Measurements from ENCODE around the gene NUSAP1. TPM values are rescaled to one million over a fixed set of nuclear protein-coding genes. Genes with fewer than 3 reads are reported as not detected.

NUSAP1 gene
- total and polyA plus RNA-seq, 10 of the 15 experiments (the other 5 are each of a cell fraction or from before 2014, with no cell fraction given) = 158 to 315 (median 229) TPM

DNA sequence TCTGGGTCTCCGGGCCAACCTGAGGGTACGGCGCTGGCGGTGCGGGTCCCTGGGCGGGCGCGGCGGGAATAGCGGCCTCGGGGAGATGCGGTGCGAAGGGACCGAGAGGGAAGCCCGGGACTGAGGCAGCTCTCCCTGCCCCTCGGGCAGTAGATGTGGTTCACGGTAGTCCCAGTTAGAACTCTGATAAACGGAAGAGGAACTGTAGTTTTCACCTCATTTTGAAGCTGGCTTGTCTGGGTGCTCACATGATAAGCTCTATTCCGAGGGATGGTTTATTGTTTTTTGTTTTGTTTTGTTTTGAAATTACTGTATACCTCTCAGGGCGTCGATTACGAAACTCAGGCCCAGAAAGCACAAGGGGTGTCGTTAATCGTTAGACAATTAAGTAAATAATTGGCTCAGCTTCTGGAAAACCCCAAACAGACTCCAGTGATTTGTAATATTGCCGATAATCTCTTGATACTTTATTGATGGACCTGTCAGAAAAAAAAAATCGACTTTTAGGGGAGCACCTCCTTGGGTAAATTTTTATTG, 413 bp downstream of the NUSAP1 start (continued):
- TF ChIP-seq, protein P1, sequence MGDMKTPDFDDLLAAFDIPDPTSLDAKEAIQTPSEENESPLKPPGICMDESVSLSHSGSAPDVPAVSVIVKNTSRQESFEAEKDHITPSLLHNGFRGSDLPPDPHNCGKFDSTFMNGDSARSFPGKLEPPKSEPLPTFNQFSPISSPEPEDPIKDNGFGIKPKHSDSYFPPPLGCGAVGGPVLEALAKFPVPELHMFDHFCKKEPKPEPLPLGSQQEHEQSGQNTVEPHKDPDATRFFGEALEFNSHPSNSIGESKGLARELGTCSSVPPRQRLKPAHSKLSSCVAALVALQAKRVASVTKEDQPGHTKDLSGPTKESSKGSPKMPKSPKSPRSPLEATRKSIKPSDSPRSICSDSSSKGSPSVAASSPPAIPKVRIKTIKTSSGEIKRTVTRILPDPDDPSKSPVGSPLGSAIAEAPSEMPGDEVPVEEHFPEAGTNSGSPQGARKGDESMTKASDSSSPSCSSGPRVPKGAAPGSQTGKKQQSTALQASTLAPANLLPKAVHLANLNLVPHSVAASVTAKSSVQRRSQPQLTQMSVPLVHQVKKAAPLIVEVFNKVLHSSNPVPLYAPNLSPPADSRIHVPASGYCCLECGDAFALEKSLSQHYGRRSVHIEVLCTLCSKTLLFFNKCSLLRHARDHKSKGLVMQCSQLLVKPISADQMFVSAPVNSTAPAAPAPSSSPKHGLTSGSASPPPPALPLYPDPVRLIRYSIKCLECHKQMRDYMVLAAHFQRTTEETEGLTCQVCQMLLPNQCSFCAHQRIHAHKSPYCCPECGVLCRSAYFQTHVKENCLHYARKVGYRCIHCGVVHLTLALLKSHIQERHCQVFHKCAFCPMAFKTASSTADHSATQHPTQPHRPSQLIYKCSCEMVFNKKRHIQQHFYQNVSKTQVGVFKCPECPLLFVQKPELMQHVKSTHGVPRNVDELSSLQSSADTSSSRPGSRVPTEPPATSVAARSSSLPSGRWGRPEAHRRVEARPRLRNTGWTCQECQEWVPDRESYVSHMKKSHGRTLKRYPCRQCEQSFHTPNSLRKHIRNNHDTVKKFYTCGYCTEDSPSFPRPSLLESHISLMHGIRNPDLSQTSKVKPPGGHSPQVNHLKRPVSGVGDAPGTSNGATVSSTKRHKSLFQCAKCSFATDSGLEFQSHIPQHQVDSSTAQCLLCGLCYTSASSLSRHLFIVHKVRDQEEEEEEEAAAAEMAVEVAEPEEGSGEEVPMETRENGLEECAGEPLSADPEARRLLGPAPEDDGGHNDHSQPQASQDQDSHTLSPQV (IDR thresholded peaks at IDR 0.05) = no peak
- TF ChIP-seq NFYB (IDR thresholded peaks at IDR 0.05; ENCODE audit: insufficient read depth, low read depth, low read length) (no peak), ZNF384 (IDR thresholded peaks at IDR 0.05; ENCODE audit: borderline replicate concordance, low read depth, low read length) (no peak), NR2C2 (IDR thresholded peaks at IDR 0.05; ENCODE audit: borderline replicate concordance, control insufficient read depth, insufficient read length, low read depth) (no peak), SUZ12 (IDR thresholded peaks at IDR 0.05; ENCODE audit: unreplicated experiment) (no peak), RAD51 (IDR thresholded peaks at IDR 0.05) (peak; percentile 51; the same call in 1 of the 2 replicates), SREBF1 (IDR thresholded peaks at IDR 0.05; ENCODE audit: low read length) (no peak), SMAD1 (IDR thresholded peaks at IDR 0.05; ENCODE audit: low read depth, partially characterized antibody) (no peak), DPF2 (IDR thresholded peaks at IDR 0.05) (peak; percentile 10; the same call in 1 of the 2 replicates), ZNF207 (IDR thresholded peaks at IDR 0.05; ENCODE audit: borderline replicate concordance) (no peak), ZNF24 (IDR thresholded peaks at IDR 0.05) (no peak)
- TF ChIP-seq, protein P2, sequence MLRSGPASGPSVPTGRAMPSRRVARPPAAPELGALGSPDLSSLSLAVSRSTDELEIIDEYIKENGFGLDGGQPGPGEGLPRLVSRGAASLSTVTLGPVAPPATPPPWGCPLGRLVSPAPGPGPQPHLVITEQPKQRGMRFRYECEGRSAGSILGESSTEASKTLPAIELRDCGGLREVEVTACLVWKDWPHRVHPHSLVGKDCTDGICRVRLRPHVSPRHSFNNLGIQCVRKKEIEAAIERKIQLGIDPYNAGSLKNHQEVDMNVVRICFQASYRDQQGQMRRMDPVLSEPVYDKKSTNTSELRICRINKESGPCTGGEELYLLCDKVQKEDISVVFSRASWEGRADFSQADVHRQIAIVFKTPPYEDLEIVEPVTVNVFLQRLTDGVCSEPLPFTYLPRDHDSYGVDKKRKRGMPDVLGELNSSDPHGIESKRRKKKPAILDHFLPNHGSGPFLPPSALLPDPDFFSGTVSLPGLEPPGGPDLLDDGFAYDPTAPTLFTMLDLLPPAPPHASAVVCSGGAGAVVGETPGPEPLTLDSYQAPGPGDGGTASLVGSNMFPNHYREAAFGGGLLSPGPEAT (IDR thresholded peaks at IDR 0.05; ENCODE audit: low read depth) = no peak
- TF ChIP-seq, protein P3, sequence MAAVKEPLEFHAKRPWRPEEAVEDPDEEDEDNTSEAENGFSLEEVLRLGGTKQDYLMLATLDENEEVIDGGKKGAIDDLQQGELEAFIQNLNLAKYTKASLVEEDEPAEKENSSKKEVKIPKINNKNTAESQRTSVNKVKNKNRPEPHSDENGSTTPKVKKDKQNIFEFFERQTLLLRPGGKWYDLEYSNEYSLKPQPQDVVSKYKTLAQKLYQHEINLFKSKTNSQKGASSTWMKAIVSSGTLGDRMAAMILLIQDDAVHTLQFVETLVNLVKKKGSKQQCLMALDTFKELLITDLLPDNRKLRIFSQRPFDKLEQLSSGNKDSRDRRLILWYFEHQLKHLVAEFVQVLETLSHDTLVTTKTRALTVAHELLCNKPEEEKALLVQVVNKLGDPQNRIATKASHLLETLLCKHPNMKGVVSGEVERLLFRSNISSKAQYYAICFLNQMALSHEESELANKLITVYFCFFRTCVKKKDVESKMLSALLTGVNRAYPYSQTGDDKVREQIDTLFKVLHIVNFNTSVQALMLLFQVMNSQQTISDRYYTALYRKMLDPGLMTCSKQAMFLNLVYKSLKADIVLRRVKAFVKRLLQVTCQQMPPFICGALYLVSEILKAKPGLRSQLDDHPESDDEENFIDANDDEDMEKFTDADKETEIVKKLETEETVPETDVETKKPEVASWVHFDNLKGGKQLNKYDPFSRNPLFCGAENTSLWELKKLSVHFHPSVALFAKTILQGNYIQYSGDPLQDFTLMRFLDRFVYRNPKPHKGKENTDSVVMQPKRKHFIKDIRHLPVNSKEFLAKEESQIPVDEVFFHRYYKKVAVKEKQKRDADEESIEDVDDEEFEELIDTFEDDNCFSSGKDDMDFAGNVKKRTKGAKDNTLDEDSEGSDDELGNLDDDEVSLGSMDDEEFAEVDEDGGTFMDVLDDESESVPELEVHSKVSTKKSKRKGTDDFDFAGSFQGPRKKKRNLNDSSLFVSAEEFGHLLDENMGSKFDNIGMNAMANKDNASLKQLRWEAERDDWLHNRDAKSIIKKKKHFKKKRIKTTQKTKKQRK (IDR thresholded peaks at IDR 0.05; ENCODE audit: low read depth, low read length) = no peak
- TF ChIP-seq, protein P4, sequence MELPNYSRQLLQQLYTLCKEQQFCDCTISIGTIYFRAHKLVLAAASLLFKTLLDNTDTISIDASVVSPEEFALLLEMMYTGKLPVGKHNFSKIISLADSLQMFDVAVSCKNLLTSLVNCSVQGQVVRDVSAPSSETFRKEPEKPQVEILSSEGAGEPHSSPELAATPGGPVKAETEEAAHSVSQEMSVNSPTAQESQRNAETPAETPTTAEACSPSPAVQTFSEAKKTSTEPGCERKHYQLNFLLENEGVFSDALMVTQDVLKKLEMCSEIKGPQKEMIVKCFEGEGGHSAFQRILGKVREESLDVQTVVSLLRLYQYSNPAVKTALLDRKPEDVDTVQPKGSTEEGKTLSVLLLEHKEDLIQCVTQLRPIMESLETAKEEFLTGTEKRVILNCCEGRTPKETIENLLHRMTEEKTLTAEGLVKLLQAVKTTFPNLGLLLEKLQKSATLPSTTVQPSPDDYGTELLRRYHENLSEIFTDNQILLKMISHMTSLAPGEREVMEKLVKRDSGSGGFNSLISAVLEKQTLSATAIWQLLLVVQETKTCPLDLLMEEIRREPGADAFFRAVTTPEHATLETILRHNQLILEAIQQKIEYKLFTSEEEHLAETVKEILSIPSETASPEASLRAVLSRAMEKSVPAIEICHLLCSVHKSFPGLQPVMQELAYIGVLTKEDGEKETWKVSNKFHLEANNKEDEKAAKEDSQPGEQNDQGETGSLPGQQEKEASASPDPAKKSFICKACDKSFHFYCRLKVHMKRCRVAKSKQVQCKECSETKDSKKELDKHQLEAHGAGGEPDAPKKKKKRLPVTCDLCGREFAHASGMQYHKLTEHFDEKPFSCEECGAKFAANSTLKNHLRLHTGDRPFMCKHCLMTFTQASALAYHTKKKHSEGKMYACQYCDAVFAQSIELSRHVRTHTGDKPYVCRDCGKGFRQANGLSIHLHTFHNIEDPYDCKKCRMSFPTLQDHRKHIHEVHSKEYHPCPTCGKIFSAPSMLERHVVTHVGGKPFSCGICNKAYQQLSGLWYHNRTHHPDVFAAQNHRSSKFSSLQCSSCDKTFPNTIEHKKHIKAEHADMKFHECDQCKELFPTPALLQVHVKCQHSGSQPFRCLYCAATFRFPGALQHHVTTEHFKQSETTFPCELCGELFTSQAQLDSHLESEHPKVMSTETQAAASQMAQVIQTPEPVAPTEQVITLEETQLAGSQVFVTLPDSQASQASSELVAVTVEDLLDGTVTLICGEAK (IDR thresholded peaks at IDR 0.05; ENCODE audit: borderline replicate concordance) = 0 out of 2 replicates have a peak, but pooled peaks have one; percentile 8

Measured in GM12878 (cell line).